Measurements from ENCODE around the gene MTA3.

Gene MTA3

DNA sequence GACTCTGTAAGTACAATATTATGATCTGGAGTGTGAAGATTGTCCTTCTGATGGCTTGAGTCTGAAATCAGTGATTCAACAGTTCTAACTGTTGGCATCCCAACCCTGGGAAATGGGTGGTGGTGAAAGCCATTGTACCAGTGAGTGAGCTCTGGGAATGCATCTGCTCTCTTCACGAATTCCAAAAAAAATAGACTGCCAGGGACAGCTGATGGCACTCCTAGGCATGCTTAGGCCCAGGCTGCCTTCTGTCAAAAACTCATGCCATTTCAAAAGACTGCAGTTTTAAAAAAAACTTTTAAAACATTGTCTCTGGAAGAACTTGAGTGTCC lies 175.2 kb downstream of the MTA3 start:
- H3K27me3 ChIP-seq (ENCODE audit: control insufficient read depth, insufficient read depth, low read length) = no peaks in the 10 kb centered on the region
- no peak overlapping the region for H3K4me3 ChIP-seq (ENCODE audit: low read length)
- no CpG with 5 or more reads among the region's 1 CpG for WGBS (ENCODE audit: insufficient coverage, insufficient read length)
- no peak for DNase-seq (ENCODE audit: low read depth, low spot score)
- no peak overlapping the region for H3K27ac ChIP-seq (ENCODE audit: low read length)
- no peaks in the 10 kb centered on the region for H3K36me3 ChIP-seq (ENCODE audit: control insufficient read depth, insufficient read depth, low read length)
- no peaks in the 10 kb centered on the region for H3K9me3 ChIP-seq (ENCODE audit: control insufficient read depth, insufficient read depth, low read length)
- H3K4me1 ChIP-seq (ENCODE audit: control insufficient read depth, insufficient read depth, low read length) = no peaks in the 10 kb centered on the region

DNA sequence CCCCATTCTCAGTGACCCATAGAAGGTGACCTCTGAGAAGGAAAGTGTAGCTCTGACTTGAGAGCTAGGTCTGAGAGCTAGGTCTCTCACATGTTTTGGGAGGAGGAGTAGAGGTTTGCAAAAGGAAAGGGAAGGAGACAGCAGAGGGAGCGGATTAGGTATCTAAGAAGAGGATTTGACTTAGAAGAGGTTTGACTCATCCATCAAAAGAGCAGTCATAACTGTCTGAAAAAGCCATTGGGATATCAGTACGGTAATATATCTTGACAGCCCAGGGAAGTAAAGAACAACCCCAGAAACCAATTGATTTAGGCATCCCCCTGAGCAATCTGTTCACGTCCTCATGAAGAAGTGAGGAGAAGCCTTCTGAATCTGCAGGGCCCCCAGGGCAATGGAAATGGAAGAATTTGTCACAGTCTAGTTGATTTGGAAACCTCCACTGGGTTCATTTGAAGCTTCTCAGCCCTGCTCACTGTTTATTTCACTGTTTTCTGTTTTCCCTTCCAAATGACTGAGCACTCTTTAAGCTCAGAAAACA lies 176.2 kb downstream of the MTA3 start:
- Histone ChIP-seq H3K36me3 (ENCODE audit: control insufficient read depth, insufficient read depth, low read length) (no peaks in the 10 kb centered on the region), H3K4me1 (ENCODE audit: control insufficient read depth, insufficient read depth, low read length) (no peaks in the 10 kb centered on the region), H3K4me3 (ENCODE audit: low read length) (no peak overlapping the region), H3K27ac (ENCODE audit: low read length) (no peak overlapping the region), H3K9me3 (ENCODE audit: control insufficient read depth, insufficient read depth, low read length) (no peaks in the 10 kb centered on the region), H3K27me3 (ENCODE audit: control insufficient read depth, insufficient read depth, low read length) (no peaks in the 10 kb centered on the region)
- DNase-seq (ENCODE audit: low read depth, low spot score) = no peak
- no CpG with 5 or more reads among the region's 3 CpGs for WGBS (ENCODE audit: insufficient coverage, insufficient read length)

DNA sequence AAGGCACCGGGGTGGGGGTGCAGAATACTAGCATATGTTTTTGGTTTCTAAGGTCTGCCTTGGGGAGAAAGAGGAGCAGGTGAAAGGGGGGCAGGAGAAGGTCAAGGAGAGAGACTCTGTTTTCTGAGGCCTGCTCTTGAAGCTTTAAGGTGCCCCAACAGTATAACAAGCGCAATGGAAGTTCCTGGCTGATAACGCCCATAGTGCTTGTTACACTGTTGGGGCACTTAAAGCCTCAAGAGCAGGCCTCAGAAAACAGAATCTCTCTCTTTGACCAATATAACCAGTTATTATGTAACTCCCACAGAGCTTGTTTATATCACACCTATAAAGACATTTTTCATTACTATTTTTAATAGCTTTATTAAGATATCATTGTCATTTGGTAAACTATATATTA lies 179.0 kb downstream of the MTA3 start:
- no peak overlapping the region for H3K27ac ChIP-seq (ENCODE audit: low read length)
- WGBS (ENCODE audit: insufficient coverage, insufficient read length) = no CpG with 5 or more reads among the region's 3 CpGs
- H3K4me3 ChIP-seq (ENCODE audit: low read length) = no peak overlapping the region
- no peaks in the 10 kb centered on the region for H3K36me3 ChIP-seq (ENCODE audit: control insufficient read depth, insufficient read depth, low read length)
- no peaks in the 10 kb centered on the region for H3K27me3 ChIP-seq (ENCODE audit: control insufficient read depth, insufficient read depth, low read length)
- no peaks in the 10 kb centered on the region for H3K4me1 ChIP-seq (ENCODE audit: control insufficient read depth, insufficient read depth, low read length)
- no peaks in the 10 kb centered on the region for H3K9me3 ChIP-seq (ENCODE audit: control insufficient read depth, insufficient read depth, low read length)
- no peak for DNase-seq (ENCODE audit: low read depth, low spot score)

DNA sequence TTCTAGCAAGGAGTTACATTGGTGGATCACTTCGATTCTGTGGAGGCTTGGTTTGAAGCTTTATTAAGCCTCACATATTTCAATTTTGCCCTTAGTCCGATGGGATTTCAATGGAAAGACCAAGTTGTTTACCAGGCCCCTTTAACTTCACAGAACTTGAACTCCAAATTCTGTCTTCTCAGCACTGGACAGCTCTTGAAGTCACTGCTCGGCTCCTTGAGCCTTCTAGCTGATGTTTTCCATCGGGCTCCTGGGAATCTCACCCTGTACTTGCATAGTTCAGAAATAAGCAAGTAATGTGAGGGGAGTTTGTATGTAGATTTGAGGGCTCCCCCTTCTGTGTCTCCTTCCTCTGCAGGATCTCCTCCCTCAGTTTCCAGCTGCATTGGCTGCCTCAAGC lies 180.4 kb downstream of the MTA3 start:
- H3K27ac ChIP-seq (ENCODE audit: low read length) = no peak overlapping the region
- H3K9me3 ChIP-seq (ENCODE audit: control insufficient read depth, insufficient read depth, low read length) = no peaks in the 10 kb centered on the region
- no peaks in the 10 kb centered on the region for H3K27me3 ChIP-seq (ENCODE audit: control insufficient read depth, insufficient read depth, low read length)
- no peaks in the 10 kb centered on the region for H3K4me1 ChIP-seq (ENCODE audit: control insufficient read depth, insufficient read depth, low read length)
- no peak for DNase-seq (ENCODE audit: low read depth, low spot score)
- H3K4me3 ChIP-seq (ENCODE audit: low read length) = no peak overlapping the region
- no peaks in the 10 kb centered on the region for H3K36me3 ChIP-seq (ENCODE audit: control insufficient read depth, insufficient read depth, low read length)
- WGBS (ENCODE audit: insufficient coverage, insufficient read length) = no CpG with 5 or more reads among the region's 4 CpGs

DNA sequence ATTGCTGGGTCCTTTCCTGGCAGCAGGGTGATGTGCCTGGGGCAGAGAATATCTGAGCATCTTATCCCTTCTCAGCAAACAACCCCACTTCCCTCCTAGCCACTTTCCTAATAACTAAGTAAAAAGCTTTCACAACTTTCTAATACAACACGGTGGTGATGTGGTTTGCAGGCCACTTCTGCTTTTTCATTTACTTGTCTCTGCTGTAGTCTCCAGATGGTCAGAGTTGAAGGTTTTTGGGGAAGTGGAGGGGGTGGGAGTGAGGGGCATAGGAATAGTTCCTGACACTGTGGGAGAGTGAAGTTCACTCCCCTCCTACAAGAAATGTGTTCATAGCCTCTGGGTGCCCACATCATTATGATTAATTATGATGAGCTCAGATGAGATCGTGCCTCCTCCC lies 183.9 kb downstream of the MTA3 start:
- no CpG with 5 or more reads among the region's 2 CpGs for WGBS (ENCODE audit: insufficient coverage, insufficient read length)
- H3K9me3 ChIP-seq (ENCODE audit: control insufficient read depth, insufficient read depth, low read length) = no peaks in the 10 kb centered on the region
- no peaks in the 10 kb centered on the region for H3K4me1 ChIP-seq (ENCODE audit: control insufficient read depth, insufficient read depth, low read length)
- no peak overlapping the region for H3K27ac ChIP-seq (ENCODE audit: low read length)
- H3K4me3 ChIP-seq (ENCODE audit: low read length) = no peak overlapping the region
- DNase-seq (ENCODE audit: low read depth, low spot score) = no peak
- no peaks in the 10 kb centered on the region for H3K36me3 ChIP-seq (ENCODE audit: control insufficient read depth, insufficient read depth, low read length)
- no peaks in the 10 kb centered on the region for H3K27me3 ChIP-seq (ENCODE audit: control insufficient read depth, insufficient read depth, low read length)

DNA sequence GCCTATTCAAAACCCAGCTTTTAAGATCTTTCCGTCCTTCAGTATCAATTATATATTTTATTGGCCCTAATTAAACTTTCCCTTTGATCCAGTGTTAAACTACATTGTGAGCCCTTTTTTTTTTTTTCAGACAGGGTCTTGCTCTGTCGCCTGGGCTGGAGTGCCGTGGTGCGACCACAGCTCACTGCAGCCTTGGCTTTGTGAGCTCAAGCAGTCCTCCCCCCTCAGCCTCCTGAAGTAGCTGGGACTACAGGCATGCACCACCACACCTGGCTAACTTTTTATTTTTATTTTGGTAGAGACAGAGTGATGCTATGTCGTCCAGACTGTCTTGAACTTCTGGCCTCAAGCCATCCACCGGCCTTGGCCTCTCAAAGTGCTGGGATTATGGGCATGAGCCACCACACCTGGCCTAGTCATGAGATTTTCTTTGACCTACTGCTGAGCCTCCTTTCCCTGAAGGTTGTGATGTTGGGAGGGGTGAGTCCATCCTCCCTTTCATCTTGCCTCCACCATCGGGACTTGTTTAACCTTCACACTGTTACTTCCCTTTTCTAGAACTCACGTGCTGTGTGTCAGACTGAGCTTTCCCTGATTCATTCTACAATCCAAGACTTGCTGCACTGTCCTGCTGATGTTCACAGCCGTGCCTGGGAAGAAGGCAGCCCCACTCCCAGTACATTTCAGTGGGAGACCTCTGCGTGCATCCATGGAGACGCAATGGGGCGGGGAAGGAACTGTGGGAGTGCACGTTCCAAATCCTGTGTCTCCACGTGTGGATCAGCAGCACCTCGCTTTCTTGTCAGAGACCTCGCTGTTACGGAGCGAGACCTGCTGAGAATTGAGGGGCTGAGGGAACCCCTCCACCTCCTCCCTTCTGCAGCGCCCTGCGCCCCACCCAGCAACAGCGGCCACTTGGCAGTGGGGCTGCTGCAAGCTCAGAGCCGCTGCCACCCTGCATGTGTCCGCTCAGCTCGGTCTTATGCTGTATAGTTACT lies 184.7 kb downstream of the MTA3 start:
- no CpG with 5 or more reads among the region's 24 CpGs for WGBS (ENCODE audit: insufficient coverage, insufficient read length)
- Histone ChIP-seq H3K36me3 (ENCODE audit: control insufficient read depth, insufficient read depth, low read length) (no peaks in the 10 kb centered on the region), H3K27me3 (ENCODE audit: control insufficient read depth, insufficient read depth, low read length) (no peaks in the 10 kb centered on the region), H3K4me1 (ENCODE audit: control insufficient read depth, insufficient read depth, low read length) (no peaks in the 10 kb centered on the region), H3K27ac (ENCODE audit: low read length) (no peak overlapping the region), H3K4me3 (ENCODE audit: low read length) (no peak overlapping the region), H3K9me3 (ENCODE audit: control insufficient read depth, insufficient read depth, low read length) (no peaks in the 10 kb centered on the region)
- no peak for DNase-seq (ENCODE audit: low read depth, low spot score)

DNA sequence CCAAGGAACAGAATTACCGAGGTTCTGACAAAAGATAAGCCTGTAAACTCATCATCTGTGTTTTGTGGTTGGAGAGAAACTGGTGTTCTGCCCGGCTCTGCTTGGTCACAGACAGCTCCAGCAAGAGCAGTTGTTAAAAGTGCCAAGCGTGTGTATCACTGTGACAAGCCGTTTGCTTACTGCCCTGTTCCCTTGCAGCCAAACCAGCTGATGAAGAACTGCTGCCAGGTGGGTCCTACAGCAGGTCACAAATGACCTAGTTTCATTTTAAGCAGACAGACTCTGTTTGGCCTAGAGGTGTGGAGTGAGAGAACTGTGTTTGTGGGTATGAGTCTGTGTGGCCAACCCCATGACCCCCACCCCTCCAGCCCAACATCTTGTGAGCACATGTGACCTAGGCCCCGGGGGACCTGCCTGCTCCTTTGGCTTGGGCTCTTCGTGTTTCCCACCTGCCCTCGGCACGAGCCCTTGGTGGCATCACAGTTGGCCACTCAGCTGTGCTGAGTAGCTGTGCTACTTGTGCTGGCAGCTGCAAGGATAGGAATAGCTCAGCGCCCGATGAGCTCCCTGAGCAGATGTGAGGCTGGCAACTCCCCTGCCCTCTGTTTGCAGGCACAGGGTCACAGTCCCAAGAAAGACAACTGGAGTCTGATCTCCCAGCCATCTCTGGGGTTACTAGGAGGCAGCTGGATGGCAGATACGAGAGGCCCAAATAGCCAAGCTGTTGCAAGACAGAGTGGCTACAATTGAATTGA lies 185.8 kb downstream of the MTA3 start:
- no CpG with 5 or more reads among the region's 11 CpGs for WGBS (ENCODE audit: insufficient coverage, insufficient read length)
- H3K9me3 ChIP-seq (ENCODE audit: control insufficient read depth, insufficient read depth, low read length) = no peaks in the 10 kb centered on the region
- H3K27ac ChIP-seq (ENCODE audit: low read length) = no peak overlapping the region
- no peak for DNase-seq (ENCODE audit: low read depth, low spot score)
- no peak overlapping the region for H3K4me3 ChIP-seq (ENCODE audit: low read length)
- H3K27me3 ChIP-seq (ENCODE audit: control insufficient read depth, insufficient read depth, low read length) = no peaks in the 10 kb centered on the region
- no peaks in the 10 kb centered on the region for H3K4me1 ChIP-seq (ENCODE audit: control insufficient read depth, insufficient read depth, low read length)
- no peaks in the 10 kb centered on the region for H3K36me3 ChIP-seq (ENCODE audit: control insufficient read depth, insufficient read depth, low read length)

DNA sequence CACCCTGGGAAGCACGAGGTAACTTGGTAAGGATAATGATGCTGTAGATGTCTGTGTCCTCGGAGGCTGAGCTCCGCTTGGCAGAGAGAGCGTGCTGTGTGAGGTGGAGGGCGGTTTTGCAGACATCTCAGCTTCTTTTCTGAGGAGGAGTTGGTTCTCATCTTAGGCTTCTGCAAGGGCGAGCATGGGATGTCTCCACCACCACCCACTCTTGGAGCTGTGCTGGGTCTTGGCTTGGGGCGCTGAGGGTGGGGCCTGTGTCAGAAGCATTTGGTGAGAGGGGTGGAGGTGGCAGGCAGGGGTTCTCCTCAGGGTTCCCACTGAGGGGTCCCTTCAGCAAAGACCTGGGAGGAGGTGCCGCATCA lies 186.3 kb downstream of the MTA3 start:
- Histone ChIP-seq H3K27me3 (ENCODE audit: control insufficient read depth, insufficient read depth, low read length) (no peaks in the 10 kb centered on the region), H3K27ac (ENCODE audit: low read length) (no peak overlapping the region), H3K4me1 (ENCODE audit: control insufficient read depth, insufficient read depth, low read length) (no peaks in the 10 kb centered on the region), H3K9me3 (ENCODE audit: control insufficient read depth, insufficient read depth, low read length) (no peaks in the 10 kb centered on the region), H3K4me3 (ENCODE audit: low read length) (no peak overlapping the region), H3K36me3 (ENCODE audit: control insufficient read depth, insufficient read depth, low read length) (no peaks in the 10 kb centered on the region)
- WGBS (ENCODE audit: insufficient coverage, insufficient read length) = no CpG with 5 or more reads among the region's 8 CpGs
- DNase-seq (ENCODE audit: low read depth, low spot score) = no peak

DNA sequence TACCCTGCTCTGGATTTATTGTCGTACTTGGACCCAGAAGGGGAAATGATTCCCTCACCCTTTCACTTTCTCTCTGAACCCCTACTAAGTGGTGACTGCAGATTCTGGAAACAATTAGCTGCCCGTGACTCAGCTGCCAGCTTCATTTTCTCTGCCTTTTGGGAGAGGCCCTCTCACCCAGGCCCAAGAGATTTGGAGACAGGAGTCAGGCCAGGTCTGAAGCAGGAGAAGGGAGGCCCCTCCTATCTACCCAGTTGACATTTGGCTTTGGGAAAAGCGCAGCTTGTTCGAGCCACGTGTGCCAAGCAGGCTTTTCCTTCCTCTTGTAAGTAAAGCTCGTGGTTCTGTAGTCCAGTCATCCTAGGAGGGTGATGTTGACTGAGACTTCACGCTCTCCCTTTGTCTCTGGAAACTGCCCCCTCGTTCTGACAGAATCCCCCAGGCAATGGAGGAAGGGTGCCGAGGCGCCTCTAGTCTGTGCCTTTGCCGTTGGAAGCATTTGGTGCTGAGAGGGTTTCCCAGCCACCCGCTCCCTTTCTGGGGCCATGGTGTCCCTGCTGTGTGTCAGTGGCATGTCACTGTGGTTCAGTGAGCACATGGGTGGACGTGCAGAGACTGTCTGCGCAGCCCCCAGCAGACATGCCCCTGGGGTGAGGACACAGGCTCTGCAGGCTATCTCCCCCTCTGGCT lies 186.9 kb downstream of the MTA3 start:
- Histone ChIP-seq H3K9me3 (ENCODE audit: control insufficient read depth, insufficient read depth, low read length) (no peaks in the 10 kb centered on the region), H3K4me3 (ENCODE audit: low read length) (no peak overlapping the region), H3K27me3 (ENCODE audit: control insufficient read depth, insufficient read depth, low read length) (no peaks in the 10 kb centered on the region), H3K4me1 (ENCODE audit: control insufficient read depth, insufficient read depth, low read length) (no peaks in the 10 kb centered on the region), H3K27ac (ENCODE audit: low read length) (no peak overlapping the region), H3K36me3 (ENCODE audit: control insufficient read depth, insufficient read depth, low read length) (no peaks in the 10 kb centered on the region)
- WGBS (ENCODE audit: insufficient coverage, insufficient read length) = no CpG with 5 or more reads among the region's 14 CpGs
- DNase-seq (ENCODE audit: low read depth, low spot score) = no peak

DNA sequence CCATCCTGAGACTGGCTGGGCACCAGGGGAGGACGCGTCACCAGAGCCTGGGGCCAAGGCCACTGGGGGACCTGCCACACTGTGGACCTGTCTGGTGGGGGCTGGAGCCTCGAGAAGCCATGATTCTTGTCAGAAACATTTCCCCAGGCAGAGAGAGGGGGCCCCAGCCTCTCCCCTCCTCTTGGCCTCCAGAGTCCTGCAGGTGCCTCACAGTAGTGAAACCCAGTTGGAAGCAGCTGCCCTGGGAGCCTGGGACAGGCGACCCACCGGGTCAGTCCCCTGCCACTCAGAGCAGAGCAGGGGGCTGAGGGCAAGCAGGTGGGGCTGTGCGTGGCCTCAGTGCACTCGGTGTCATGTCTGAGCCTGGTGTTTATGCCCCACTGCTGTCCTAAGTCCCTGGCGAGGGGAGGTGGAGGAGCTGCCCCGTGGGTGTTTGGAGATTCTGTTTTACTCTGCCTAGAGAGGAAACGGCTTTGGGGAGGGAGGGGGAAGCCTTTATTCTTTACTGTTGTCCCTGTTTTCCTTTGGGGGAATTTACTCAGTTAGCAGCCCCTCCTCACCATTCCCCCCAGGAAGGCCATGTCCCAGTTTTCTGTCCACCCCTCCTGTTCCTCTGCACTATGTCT lies 187.8 kb downstream of the MTA3 start:
- no peak overlapping the region for H3K27ac ChIP-seq (ENCODE audit: low read length)
- no CpG with 5 or more reads among the region's 10 CpGs for WGBS (ENCODE audit: insufficient coverage, insufficient read length)
- no peaks in the 10 kb centered on the region for H3K36me3 ChIP-seq (ENCODE audit: control insufficient read depth, insufficient read depth, low read length)
- H3K4me3 ChIP-seq (ENCODE audit: low read length) = no peak overlapping the region
- no peaks in the 10 kb centered on the region for H3K4me1 ChIP-seq (ENCODE audit: control insufficient read depth, insufficient read depth, low read length)
- DNase-seq (ENCODE audit: low read depth, low spot score) = no peak
- H3K27me3 ChIP-seq (ENCODE audit: control insufficient read depth, insufficient read depth, low read length) = no peaks in the 10 kb centered on the region
- no peaks in the 10 kb centered on the region for H3K9me3 ChIP-seq (ENCODE audit: control insufficient read depth, insufficient read depth, low read length)
